Activated naive CD4-positive, alpha-beta T cell treated with anti-CD3 and anti-CD28 coated beads, Interleukin-2, amount 10 ng/mL, durations not matched to agents 5 hours and 36 hours (primary cell): ENCODE measurements around the gene SDE2. TPM values are rescaled to one million over a fixed set of nuclear protein-coding genes. Genes with fewer than 3 reads are reported as not detected.

Experiments
- total RNA-seq, 2 experiments: library from RNA; stranded (reverse); gene quantifications; one replicate each; pipeline ENCODE4 v1.2.3, GENCODE V29; 2021

SDE2 gene
- 10 to 100 TPM; 16.6 to 17.2 TPM for total RNA-seq

DNA sequence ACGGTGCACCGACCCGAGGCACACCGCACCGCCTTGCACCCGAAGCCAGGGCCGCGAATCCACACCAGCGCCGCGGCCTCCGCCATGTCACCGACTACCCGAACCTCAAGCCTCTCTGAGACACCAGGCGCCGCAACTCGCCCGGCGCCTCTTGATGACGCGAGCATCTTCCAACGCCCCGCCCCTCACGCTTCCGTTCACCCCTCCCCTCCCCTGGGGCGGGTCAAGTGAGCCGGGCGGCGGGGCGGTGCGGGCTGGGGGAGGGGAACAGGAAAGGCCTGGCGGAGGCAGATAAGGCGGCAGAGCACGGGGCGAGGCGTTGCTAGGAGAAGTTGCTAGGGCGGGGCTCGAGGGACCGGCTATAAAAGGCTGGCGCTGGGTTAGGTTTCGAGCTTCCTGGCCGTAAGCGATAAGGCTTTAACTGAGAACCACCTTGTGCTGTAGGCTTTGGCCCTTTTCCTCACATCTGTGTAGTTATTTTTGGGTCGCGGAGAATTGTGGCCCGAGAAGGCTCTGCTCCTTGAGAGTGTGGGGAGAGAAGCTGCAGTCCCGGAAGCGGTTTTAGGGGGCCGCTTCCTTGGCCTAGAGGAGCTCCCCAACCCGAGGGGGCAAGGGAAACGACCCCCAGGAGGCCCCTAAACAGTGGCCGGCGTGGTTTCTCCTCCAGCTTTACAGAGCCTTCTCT, at the start of gene SDE2:
SDE2 (minus strand) TSS at position 117 of the 685 bp plus-strand sequence; CDS start at position 86, 31 bp downstream.

DNA sequence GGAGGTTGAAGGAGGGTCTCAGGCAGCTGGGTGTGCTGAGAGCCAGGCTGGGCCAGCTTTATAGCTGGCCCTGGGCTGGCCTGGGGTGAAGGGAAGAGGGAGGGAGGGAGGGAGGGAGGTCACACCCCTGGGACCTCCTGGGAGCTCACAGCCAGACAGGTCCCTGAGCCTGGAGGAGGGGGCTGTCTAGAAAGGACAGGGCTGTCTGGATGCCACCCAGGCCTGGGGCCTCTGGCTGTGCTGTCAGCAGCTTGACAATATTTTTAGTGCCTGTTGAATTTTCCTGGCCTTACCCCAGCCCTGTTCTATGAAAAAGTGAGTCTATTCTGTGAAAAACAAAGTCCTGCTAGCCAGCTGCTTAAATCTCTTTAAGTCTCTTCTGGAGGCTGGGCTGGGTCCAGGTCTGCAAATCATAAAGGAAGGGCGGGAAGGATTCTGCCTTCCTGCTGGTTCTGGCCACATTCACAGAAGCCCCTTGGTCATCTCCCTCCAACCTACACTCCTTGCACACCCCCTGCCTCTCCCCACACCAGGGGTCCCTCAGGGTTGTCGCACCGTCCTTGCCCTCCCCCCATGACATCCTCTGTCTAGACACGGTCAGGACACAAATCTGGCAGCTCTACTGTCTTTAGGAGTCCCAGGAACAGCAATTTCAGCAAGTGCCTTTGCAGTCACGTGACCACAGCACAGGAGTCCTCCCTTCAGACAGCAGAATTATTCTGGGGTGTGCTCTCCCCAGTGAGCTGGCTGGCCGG, 57.8 kb downstream of the SDE2 start, which contains the start of gene LEFTY2:
LEFTY2 (minus strand) TSS at position 34 of the 755 bp plus-strand sequence. CDS start 80 bp downstream, outside the sequence.

Other genes starting within 250 kb of the SDE2 start
- gene SRP9, start 221.5 kb downstream of the SDE2 start, total RNA-seq, result 100 to 1,000 TPM; 217 to 226 TPM
- 1 to 10 TPM; 1.4 to 1.8 TPM for gene EPHX1, start 189.2 kb downstream of the SDE2 start, total RNA-seq
- gene TMEM63A, start 117.0 kb downstream of the SDE2 start, total RNA-seq, result 100 to 1,000 TPM; 241 to 250 TPM
- gene LEFTY1, start 110.2 kb downstream of the SDE2 start, total RNA-seq, result under 1 TPM in 1 of 2 experiments, not detected in 1; 0.19 TPM
- gene PYCR2, start 75.1 kb downstream of the SDE2 start, total RNA-seq, result 100 to 1,000 TPM; 114 to 115 TPM
- not detected for gene LEFTY2, start 58.1 kb downstream of the SDE2 start, total RNA-seq
- 100 to 1,000 TPM; 648 to 657 TPM for gene H3-3A, start 63.4 kb upstream of the SDE2 start, total RNA-seq
- 10 to 100 TPM; 21.5 to 22.4 TPM for gene ACBD3, start 187.4 kb upstream of the SDE2 start, total RNA-seq
- gene MIXL1, start 224.3 kb upstream of the SDE2 start, total RNA-seq, result not detected